Caco-2 (cell line): ENCODE measurements around the gene POLDIP3. TPM values are rescaled to one million over a fixed set of nuclear protein-coding genes. Genes with fewer than 3 reads are reported as not detected.
"Not testable (repeated sequence)": the region's sequence is repeated elsewhere in the genome, so short reads cannot be mapped to it uniquely, and the experiment has no call there.

Experiments
- BruUV-seq: library from RNA; stranded (reverse); fragments of 400-500 nt; replicated peaks from 2 replicates; lab custom pipeline; 2021; lab: Mats Ljungman, UMichigan
- CTCF ChIA-PET: fragments of 300-600 bp; sonication (Branson Sonifier 250); formaldehyde crosslinking; loops from one replicate; lab custom pipeline; 2022; ENCODE audit warnings: antibody characterized with exemption; lab: Charles Lee
- POLR2A ChIA-PET: fragments of 300-600 bp; sonication (Branson Sonifier 250); formaldehyde crosslinking; loops from one replicate; lab custom pipeline; 2022; ENCODE audit warnings: antibody characterized with exemption; lab: Charles Lee
- DNase-seq, 2 experiments: peaks; one replicate each; pipeline versions ENCODE4 v3.0.0 to v3.0.0-alpha.2; 2020 to 2022
- H3K27me3 ChIP-seq: replicated peaks from 2 replicates; pipeline ENCODE4 v1.6.0; 2011; ENCODE audit warnings: low read length; ENCODE audit not compliant: control insufficient read depth, insufficient read depth
- H3K36me3 ChIP-seq: 2 replicates; pipeline ENCODE4 v1.5.1; 2011; ENCODE audit warnings: low read length; ENCODE audit not compliant: control insufficient read depth, insufficient read depth
- H3K4me1 ChIP-seq: fragments of 250-450 bp; sonication (Bioruptor Pico); 2 replicates; pipeline ENCODE4 v1.5.1; 2020; ENCODE audit warnings: mild to moderate bottlenecking
- H3K4me3 ChIP-seq: 2 replicates; pipeline ENCODE4 v1.5.1; 2011; ENCODE audit warnings: low read depth, mild to moderate bottlenecking, control low read depth, low read length
- H3K9me3 ChIP-seq: fragments of 250-450 bp; sonication (Bioruptor Pico); 2 replicates; pipeline ENCODE4 v1.5.1; 2020; ENCODE audit warnings: mild to moderate bottlenecking, moderate library complexity
- H3K27ac Mint-ChIP-seq: one replicate; pipeline ENCODE4 v1.8.0; 2022; ENCODE audit warnings: mixed read lengths; ENCODE audit not compliant: unreplicated experiment
- H3K27me3 Mint-ChIP-seq: one replicate; pipeline ENCODE4 v1.8.0; 2022; ENCODE audit warnings: mixed read lengths; ENCODE audit not compliant: insufficient read depth, unreplicated experiment
- H3K36me3 Mint-ChIP-seq: one replicate; pipeline ENCODE4 v1.8.0; 2022; ENCODE audit warnings: mild to moderate bottlenecking, mixed read lengths; ENCODE audit not compliant: insufficient read depth, unreplicated experiment
- H3K4me1 Mint-ChIP-seq: one replicate; pipeline ENCODE4 v1.8.0; 2022; ENCODE audit warnings: low read depth, mixed read lengths; ENCODE audit not compliant: unreplicated experiment
- H3K4me3 Mint-ChIP-seq: one replicate; pipeline ENCODE4 v1.8.0; 2022; ENCODE audit warnings: mild to moderate bottlenecking, moderate library complexity, mixed read lengths; ENCODE audit not compliant: unreplicated experiment
- H3K9me3 Mint-ChIP-seq: one replicate; pipeline ENCODE4 v1.8.0; 2022; ENCODE audit warnings: mixed read lengths; ENCODE audit not compliant: unreplicated experiment
- CTCF ChIP-seq, 2 experiments: fragments of 200-600 bp in 1 of 2; IDR thresholded peaks; 1 replicate in 1 of 2; 2 replicates in 1 of 2; pipeline versions ENCODE4 v1.5.1 to v1.8.0; 2011 to 2022; ENCODE audit warnings: antibody characterized with exemption in 1 of 2, control low read depth in 1 of 2, inconsistent platforms in 1 of 2, low read depth in 1 of 2, low read length in 1 of 2, mild to moderate bottlenecking in 1 of 2, moderate library complexity in 1 of 2; ENCODE audit not compliant: insufficient read depth in 1 of 2, severe bottlenecking in 1 of 2, unreplicated experiment in 1 of 2
- intact Hi-C: fragments of 100-400 bp; cut with micrococcal nuclease; formaldehyde crosslinking; loops from one replicate; pipeline ENCODE4 v1.10.0; 2022; ENCODE audit not compliant: unreplicated experiment
- total RNA-seq: library from RNA; stranded (reverse); gene quantifications from 2 replicates; pipeline ENCODE4 v1.2.3, GENCODE V29; 2022

Gene POLDIP3
- total RNA-seq, 1 experiment from 2014 or later = 70.8 TPM

DNA sequence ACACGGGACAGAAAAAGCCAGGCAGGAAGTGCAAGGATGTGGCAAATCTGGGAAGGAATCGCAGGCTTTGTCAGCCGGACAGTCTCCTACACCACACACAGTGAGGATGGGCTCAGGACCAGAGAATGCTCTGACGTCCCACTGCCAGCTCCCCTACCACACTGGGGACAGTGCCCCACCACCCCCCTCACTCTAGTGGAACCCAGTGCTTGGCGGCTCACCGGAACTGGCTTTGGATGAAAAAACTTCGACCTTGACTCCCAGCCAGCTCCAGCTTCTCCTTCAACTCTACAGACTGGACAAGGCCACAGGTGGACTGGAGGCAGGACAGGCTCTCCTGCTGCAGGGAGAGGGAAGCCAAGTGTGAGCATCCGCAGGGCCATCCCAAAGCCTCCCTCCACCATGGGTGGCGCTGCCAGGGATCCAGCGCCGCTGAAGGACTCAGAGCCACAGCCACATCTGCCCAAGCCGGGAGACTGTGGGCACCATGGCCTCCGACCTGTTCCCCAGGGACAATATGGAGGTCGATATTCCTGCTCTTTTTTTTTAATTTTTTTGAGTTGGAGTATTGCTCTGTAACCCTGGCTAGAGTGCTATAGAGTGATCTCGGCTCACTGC, 37.0 kb downstream of the POLDIP3 start:
- Mint-ChIP-seq H3K4me1 (no peaks in the 10 kb centered on the region), H3K27me3 (no peaks in the 10 kb centered on the region), H3K27ac (no peak overlapping the region), H3K4me3 (no peak overlapping the region), H3K9me3 (no peaks in the 10 kb centered on the region), H3K36me3 (peaks cover 76% of the 10 kb centered on the region)
- POLR2A ChIA-PET = no interaction called here
- Histone ChIP-seq H3K4me3 (no peak overlapping the region), H3K4me1 (no peaks in the 10 kb centered on the region), H3K27me3 (no peaks in the 10 kb centered on the region), H3K9me3 (no peaks in the 10 kb centered on the region), H3K36me3 (no peaks in the 10 kb centered on the region)
- TF ChIP-seq CTCF (IDR thresholded peaks at IDR 0.05; ENCODE audit: insufficient read depth in 1 of 2, low read depth in 1 of 2, low read length in 1 of 2, severe bottlenecking in 1 of 2, unreplicated experiment in 1 of 2) = no peak
- no TSS peak for BruUV-seq
- intact Hi-C loops = no loop called here
- DNase-seq = no peak
- CTCF ChIA-PET = no interaction called here

- H3K4me1 Mint-ChIP-seq, H3K27me3 ChIP-seq, H3K4me1 ChIP-seq, DNase-seq, POLR2A ChIA-PET, BruUV-seq, H3K9me3 ChIP-seq, H3K27ac Mint-ChIP-seq, H3K9me3 Mint-ChIP-seq, intact Hi-C loops, H3K4me3 ChIP-seq, H3K27me3 Mint-ChIP-seq, H3K36me3 ChIP-seq, CTCF ChIA-PET, H3K4me3 Mint-ChIP-seq: not testable (repeated sequence)
- H3K36me3 Mint-ChIP-seq = peaks cover 76% of the 10 kb centered on the region
Measured at GRCh38 chr22:42577141-42577540, 37.5 kb downstream of the POLDIP3 start.

GRCh38 chr22:42575996-42576574, 38.6 kb downstream of the POLDIP3 start:
- DNase-seq, H3K9me3 ChIP-seq, H3K27me3 Mint-ChIP-seq, H3K4me3 ChIP-seq, POLR2A ChIA-PET, intact Hi-C loops, BruUV-seq, H3K4me3 Mint-ChIP-seq, CTCF ChIA-PET, H3K27ac Mint-ChIP-seq, H3K27me3 ChIP-seq, H3K36me3 ChIP-seq, H3K9me3 Mint-ChIP-seq, H3K4me1 ChIP-seq, H3K4me1 Mint-ChIP-seq: not testable (repeated sequence)
- peaks cover 76% of the 10 kb centered on the region for H3K36me3 Mint-ChIP-seq

DNA sequence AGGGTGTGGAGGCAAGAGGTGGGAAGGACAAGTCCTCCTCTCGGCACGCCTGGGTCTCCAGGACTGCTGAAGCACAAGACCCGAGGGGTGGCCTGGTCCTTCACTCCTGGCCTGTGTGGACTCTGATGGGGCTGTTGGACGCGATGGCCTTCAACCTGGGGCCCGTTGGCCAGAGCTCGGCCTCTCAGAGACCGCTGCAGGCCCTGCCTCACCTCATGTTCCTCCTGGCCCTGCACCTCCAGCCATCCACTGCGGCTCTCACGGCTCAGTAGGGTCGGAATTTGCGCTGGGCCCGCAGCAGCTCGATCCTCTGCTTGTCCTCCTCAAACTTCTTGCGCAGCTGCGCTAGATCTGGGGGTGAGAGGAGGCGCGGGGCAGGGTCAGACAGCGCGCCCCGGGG, 40.2 kb downstream of the POLDIP3 start:
- H3K27me3 Mint-ChIP-seq, H3K4me3 Mint-ChIP-seq, H3K27ac Mint-ChIP-seq, intact Hi-C loops, H3K9me3 ChIP-seq, DNase-seq, H3K4me3 ChIP-seq, H3K36me3 ChIP-seq, H3K27me3 ChIP-seq, POLR2A ChIA-PET, H3K4me1 Mint-ChIP-seq, H3K9me3 Mint-ChIP-seq, CTCF ChIA-PET, H3K4me1 ChIP-seq, BruUV-seq: not testable (repeated sequence)
- peaks cover 75% of the 10 kb centered on the region for H3K36me3 Mint-ChIP-seq

DNA sequence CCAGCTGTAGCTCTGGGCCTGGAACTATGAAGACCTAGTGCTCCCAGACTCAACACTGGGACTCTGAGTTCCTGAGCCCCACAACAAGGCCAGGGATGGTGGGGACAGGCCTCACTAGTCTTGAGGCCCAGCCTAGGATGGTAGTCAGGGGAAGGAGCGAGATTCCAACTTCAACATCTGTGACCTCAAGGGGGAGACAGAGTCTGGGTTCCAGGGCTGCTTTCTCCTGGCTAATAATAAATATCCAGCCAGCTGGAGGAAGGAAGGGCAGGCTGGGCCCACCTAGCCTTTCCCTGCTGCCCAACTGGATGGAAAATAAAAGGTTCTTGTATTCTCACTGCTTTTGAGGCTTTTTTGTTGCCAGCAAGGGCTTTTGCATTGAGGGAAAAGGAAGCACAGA, 40.6 kb downstream of the POLDIP3 start:
- DNase-seq, H3K4me3 Mint-ChIP-seq, CTCF ChIA-PET, H3K4me1 Mint-ChIP-seq, H3K27ac Mint-ChIP-seq, H3K9me3 ChIP-seq, H3K27me3 ChIP-seq, BruUV-seq, H3K4me1 ChIP-seq, H3K27me3 Mint-ChIP-seq, intact Hi-C loops, POLR2A ChIA-PET, H3K36me3 ChIP-seq, H3K9me3 Mint-ChIP-seq, H3K4me3 ChIP-seq: not testable (repeated sequence)
- peaks cover 74% of the 10 kb centered on the region for H3K36me3 Mint-ChIP-seq

DNA sequence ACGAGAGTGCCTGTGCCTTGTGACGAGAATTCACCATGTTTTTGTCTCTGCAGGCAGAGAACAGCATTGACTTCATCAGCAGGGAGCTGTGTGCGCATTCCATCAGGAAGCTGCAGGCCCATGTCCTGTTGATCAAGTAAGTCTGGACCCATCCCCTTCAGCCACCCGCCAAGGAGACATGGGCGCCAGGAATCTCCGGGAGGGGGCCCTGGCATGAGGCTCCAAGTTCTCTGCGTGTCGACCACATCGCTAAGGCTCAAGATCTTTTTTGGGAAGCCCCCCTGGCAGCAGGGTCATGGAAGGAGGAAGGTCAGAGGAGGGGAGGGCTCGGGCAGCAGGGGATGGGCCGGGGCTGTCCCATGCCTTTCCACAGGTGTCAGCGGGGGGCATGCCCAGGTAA, 43.6 kb downstream of the POLDIP3 start:
- H3K4me1 Mint-ChIP-seq, H3K27me3 ChIP-seq, H3K9me3 ChIP-seq, BruUV-seq, H3K36me3 ChIP-seq, POLR2A ChIA-PET, H3K4me1 ChIP-seq, CTCF ChIA-PET, H3K4me3 ChIP-seq, H3K27ac Mint-ChIP-seq, DNase-seq, intact Hi-C loops, H3K4me3 Mint-ChIP-seq, H3K9me3 Mint-ChIP-seq, H3K27me3 Mint-ChIP-seq: not testable (repeated sequence)
- H3K36me3 Mint-ChIP-seq = peaks cover 53% of the 10 kb centered on the region
